IMR-90 (cell line): ENCODE data around the gene ROR2. TPM values are rescaled to one million over a fixed set of nuclear protein-coding genes. Genes with fewer than 3 reads are reported as not detected.

ENCODE experiments used
- ATAC-seq: fragments of 200-7000 bp; cut with Tn5 transposase; 2 replicates; pipeline ENCODE4 v1.9.1; 2020; ENCODE audit warnings: low read depth, mild to moderate bottlenecking, moderate library complexity
- BruUV-seq: library from RNA; stranded (reverse); fragments of 400-500 nt; replicated peaks from 2 replicates; lab custom pipeline; 2021; lab: Mats Ljungman, UMichigan
- CTCF ChIA-PET: fragments of 300-600 bp; formaldehyde crosslinking; extraction: SDS; loops from one replicate; lab custom pipeline; 2021; ENCODE audit warnings: antibody characterized with exemption; lab: Yijun Ruan, JAX
- POLR2A ChIA-PET: fragments of 300-600 bp; sonication (Branson Sonifier 250); formaldehyde crosslinking; loops from one replicate; lab custom pipeline; 2022; ENCODE audit warnings: antibody characterized with exemption; ENCODE audit not compliant: unreplicated experiment; lab: Charles Lee
- DNase-seq: peaks from one replicate; pipeline ENCODE4 v3.0.0; 2013
- H2AFZ ChIP-seq: replicated peaks from 2 replicates; pipeline ENCODE3; 2013; ENCODE audit warnings: low read length, mild to moderate bottlenecking; ENCODE audit not compliant: poor library complexity
- H2AK5ac ChIP-seq: 2 replicates; pipeline ENCODE4 v1.6.1; 2013; ENCODE audit warnings: low read depth, low read length, inconsistent platforms
- H2AK9ac ChIP-seq: replicated peaks from 2 replicates; pipeline ENCODE3; 2013; ENCODE audit warnings: mild to moderate bottlenecking, low read depth, low read length, moderate library complexity; ENCODE audit not compliant: poor library complexity
- H2BK120ac ChIP-seq: 2 replicates; pipeline ENCODE4 v1.6.1; 2013; ENCODE audit warnings: low read depth, low read length, inconsistent platforms
- H2BK15ac ChIP-seq: 3 replicates; pipeline ENCODE4 v1.6.1; 2013; ENCODE audit warnings: low read depth, low read length, inconsistent platforms
- H2BK20ac ChIP-seq: 2 replicates; pipeline ENCODE4 v1.6.1; 2013; ENCODE audit warnings: low read depth, mild to moderate bottlenecking, inconsistent platforms, low read length, moderate library complexity
- H2BK5ac ChIP-seq: 2 replicates; pipeline ENCODE4 v1.6.1; 2013; ENCODE audit warnings: mild to moderate bottlenecking, low read depth, low read length, inconsistent platforms; ENCODE audit not compliant: poor library complexity, severe bottlenecking
- H3K14ac ChIP-seq: replicated peaks from 2 replicates; pipeline ENCODE4 v1.6.1; 2013; ENCODE audit warnings: low read depth, low read length, inconsistent platforms
- H3K18ac ChIP-seq: 2 replicates; pipeline ENCODE4 v1.6.1; 2013; ENCODE audit warnings: low read depth, low read length, control low read depth
- H3K23ac ChIP-seq: 2 replicates; pipeline ENCODE4 v1.6.1; 2013; ENCODE audit warnings: low read depth, low read length, inconsistent platforms
- H3K27ac ChIP-seq: 2 replicates; pipeline ENCODE4 v1.5.1; 2013; ENCODE audit warnings: mild to moderate bottlenecking, control low read depth, low read length; ENCODE audit not compliant: insufficient read depth
- H3K27me3 ChIP-seq: 2 replicates; pipeline ENCODE4 v1.6.1; 2013; ENCODE audit warnings: low read length; ENCODE audit not compliant: control insufficient read depth, insufficient read depth
- H3K36me3 ChIP-seq: 2 replicates; pipeline ENCODE4 v1.6.1; 2013; ENCODE audit warnings: low read length, mixed read lengths; ENCODE audit not compliant: control insufficient read depth, insufficient read depth
- H3K4ac ChIP-seq: 2 replicates; pipeline ENCODE4 v1.6.1; 2013; ENCODE audit warnings: low read depth, low read length, inconsistent platforms
- H3K4me1 ChIP-seq: 2 replicates; pipeline ENCODE4 v1.6.1; 2013; ENCODE audit warnings: low read length, mixed read lengths; ENCODE audit not compliant: control insufficient read depth, insufficient read depth
- H3K4me2 ChIP-seq: 2 replicates; pipeline ENCODE4 v1.6.1; 2013; ENCODE audit warnings: low read depth, mild to moderate bottlenecking, control low read depth, low read length, moderate library complexity
- H3K4me3 ChIP-seq: 2 replicates; pipeline ENCODE4 v1.5.1; 2013; ENCODE audit warnings: low read depth, mild to moderate bottlenecking, control low read depth, low read length, moderate library complexity; ENCODE audit not compliant: insufficient read depth
- H3K56ac ChIP-seq: 2 replicates; pipeline ENCODE4 v1.6.1; 2013; ENCODE audit warnings: low read length, inconsistent platforms; ENCODE audit not compliant: insufficient read depth; ENCODE audit errors: extremely low read depth
- H3K79me1 ChIP-seq, 2 experiments: 2 replicates each; pipeline ENCODE4 v1.6.1; 2013; ENCODE audit warnings: low read length in 2 of 2, inconsistent platforms in 1 of 2, low read depth in 1 of 2
- H3K9ac ChIP-seq: 2 replicates; pipeline ENCODE4 v1.6.1; 2013; ENCODE audit warnings: low read depth, low read length, control low read depth
- H3K9me1 ChIP-seq: 2 replicates; pipeline ENCODE4 v1.6.1; 2013; ENCODE audit warnings: low read length, inconsistent platforms; ENCODE audit not compliant: insufficient read depth
- H3K9me3 ChIP-seq: 2 replicates; pipeline ENCODE4 v1.6.1; 2013; ENCODE audit warnings: low read length; ENCODE audit not compliant: control insufficient read depth, insufficient read depth
- H4K20me1 ChIP-seq: 2 replicates; pipeline ENCODE4 v1.6.1; 2013; ENCODE audit warnings: low read length, inconsistent platforms; ENCODE audit not compliant: insufficient read depth
- H4K5ac ChIP-seq: 2 replicates; pipeline ENCODE4 v1.6.1; 2013; ENCODE audit warnings: mild to moderate bottlenecking, low read depth, low read length, control low read depth
- H4K8ac ChIP-seq, 2 experiments: 2 replicates each; pipeline ENCODE4 v1.6.1; 2013; ENCODE audit warnings: low read depth in 2 of 2, low read length in 2 of 2, control low read depth in 1 of 2, inconsistent platforms in 1 of 2
- H4K91ac ChIP-seq: 2 replicates; pipeline ENCODE4 v1.6.1; 2013; ENCODE audit warnings: low read depth, low read length, inconsistent platforms; ENCODE audit not compliant: insufficient read depth
- SMC3 ChIP-seq: fragments of 150-350 bp; IDR thresholded peaks from 2 replicates; pipeline ENCODE4 v1.6.1; 2016; ENCODE audit warnings: low read depth, mild to moderate bottlenecking, antibody characterized with exemption, low read length, moderate library complexity
- WGBS, 2 experiments: methylation state at CpG; one replicate each; pipeline versions ENCODE4 v1.1.5 to v1.1.7; 2013; ENCODE audit warnings: missing lambda C conversion rate in 2 of 2; ENCODE audit not compliant: insufficient read length in 1 of 2; ENCODE audit errors: extremely low coverage in 2 of 2; 5-methylcytosine and 5-hydroxymethylcytosine counted together
- dilution Hi-C: fragments of 300-500 bp; cut with HindIII; formaldehyde crosslinking; loops from one replicate; pipeline ENCODE4 v1.14.3; 2018; ENCODE audit warnings: low sequenced_read_pairs; ENCODE audit not compliant: unreplicated experiment
- in situ Hi-C: fragments of 300-500 bp; cut with MboI; formaldehyde crosslinking; loops from 3 replicates; pipeline ENCODE4 v1.14.3; 2019; ENCODE audit warnings: low sequenced_read_pairs, inconsistent platforms, mixed read lengths
- intact Hi-C: fragments of 100-400 bp; cut with micrococcal nuclease; formaldehyde crosslinking; loops from 2 replicates; pipeline ENCODE4 v1.10.0; 2022
- polyA plus RNA-seq, 3 experiments: library from polyadenylated mRNA; depleted of rRNA; stranded (reverse); fragments of >200 nt; gene quantifications; 2 replicates each; pipeline ENCODE4 v1.2.3, GENCODE V29; 2012; ENCODE audit warnings: low replicate concordance in 1 of 3
- total RNA-seq: library from RNA; depleted of rRNA; stranded (reverse); fragments of >200 nt; gene quantifications from 2 replicates; pipeline ENCODE4 v1.2.3, GENCODE V29; 2012

ROR2 gene
- total and polyA plus RNA-seq, 2 of the 4 experiments (the other 2 are of a cell fraction): 2.3 to 4.8 TPM

DNA sequence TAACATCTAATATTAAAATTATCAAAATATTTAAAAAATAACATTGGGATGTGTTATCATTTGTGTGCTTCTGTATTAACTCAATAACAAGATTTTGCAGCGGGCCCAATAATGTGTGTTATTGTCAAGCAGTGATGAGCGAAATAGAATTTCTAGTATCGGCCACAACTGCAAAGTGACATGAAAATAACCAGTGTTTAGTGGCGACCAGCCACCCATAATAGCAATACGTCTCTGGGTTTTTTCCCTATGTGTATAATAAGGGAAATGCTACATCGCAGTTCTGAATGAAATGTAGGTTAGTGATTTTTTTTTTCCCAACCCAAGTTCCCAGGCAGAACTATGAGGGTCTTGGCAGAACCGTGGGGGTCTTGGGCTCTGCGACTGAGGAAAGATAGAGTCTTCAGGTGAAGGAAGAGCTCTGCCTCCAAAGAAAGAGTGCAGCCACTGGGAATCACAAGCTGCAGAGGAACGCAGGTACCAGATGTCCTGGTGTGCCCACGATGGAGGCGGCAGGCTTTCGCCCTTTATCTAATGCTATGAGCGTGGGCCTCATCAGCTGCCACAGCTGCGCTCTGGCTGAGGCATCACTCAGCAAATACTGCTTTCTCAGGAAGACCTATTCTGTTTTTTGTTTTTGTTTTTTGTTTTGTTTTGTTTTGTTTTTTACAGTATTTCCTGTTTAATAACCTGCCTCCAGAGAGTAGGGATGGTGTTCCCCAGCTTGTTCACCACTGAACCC is 235.0 kb downstream of the ROR2 start:
- in situ Hi-C loops: no loop called here
- CTCF ChIA-PET: no interaction called here
- no TSS peak for BruUV-seq
- H2BK15ac ChIP-seq: no peak overlapping the region
- no peaks in the 10 kb centered on the region; the same call in 1 of the 2 replicates for H3K9me3 ChIP-seq
- no peaks in the 10 kb centered on the region for H3K27me3 ChIP-seq
- no peak overlapping the region for H3K14ac ChIP-seq
- H3K4me1 ChIP-seq: peaks cover 2% of the 10 kb centered on the region; the same call in 1 of the 2 replicates
- H3K56ac ChIP-seq: no peak overlapping the region
- no peak overlapping the region for H3K23ac ChIP-seq
- H4K20me1 ChIP-seq: no peaks in the 10 kb centered on the region
- H3K36me3 ChIP-seq: no peaks in the 10 kb centered on the region
- no peak overlapping the region for H4K5ac ChIP-seq
- H3K4me3 ChIP-seq: no peak overlapping the region
- DNase-seq: no peak
- H3K4me2 ChIP-seq: no peak overlapping the region
- no peak overlapping the region for H3K4ac ChIP-seq
- no peak for TF ChIP-seq SMC3
- H3K79me1 ChIP-seq: no peaks in the 10 kb centered on the region
- H2BK5ac ChIP-seq: no peak overlapping the region
- no peak overlapping the region for H2BK20ac ChIP-seq
- intact Hi-C loops: no loop called here
- no peak overlapping the region for H2AFZ ChIP-seq
- no peak overlapping the region for H2AK5ac ChIP-seq
- H3K18ac ChIP-seq: no peak overlapping the region
- peaks cover 15% of the 10 kb centered on the region for H3K9me1 ChIP-seq
- no peak overlapping the region for H4K8ac ChIP-seq
- H3K9ac ChIP-seq: no peak overlapping the region
- no peak overlapping the region for H2BK120ac ChIP-seq
- ATAC-seq: no peak
- H4K91ac ChIP-seq: no peak overlapping the region
- H3K27ac ChIP-seq: no peak overlapping the region
- WGBS, 2 experiments: 100% methylated on average over 1 of the region's 14 CpGs; no CpG with 5 or more reads in 1 of the 2 experiments
- H2AK9ac ChIP-seq: no peak overlapping the region
- POLR2A ChIA-PET: no interaction called here
- dilution Hi-C loops: no loop called here
